ENCODE data around the gene NUDC.
A peak's percentile ranks its signal among the peaks of the same experiment; 100 is the strongest.

Gene NUDC

GRCh38 chr1:26991310-26992116 is 70.0 kb downstream of the NUDC start:
- no peak for DNase-seq

- DNase-seq: peak; percentile 76 to 78
Measured at GRCh38 chr1:26993237-26994019, 71.9 kb downstream of the NUDC start, which contains the start of gene TRNP1. Gene TRNP1, plus strand, starts transcription at chr1:26993692. Its CDS starts 95 bp downstream, at chr1:26993787.

GRCh38 chr1:26994020-26994786 is 72.7 kb downstream of the NUDC start:
- peak; percentile 7 to 35 for DNase-seq

GRCh38 chr1:26994787-26995517 is 73.4 kb downstream of the NUDC start:
- no peak for DNase-seq

GRCh38 chr1:26996024-26996423 is 74.5 kb downstream of the NUDC start:
- DNase-seq: no peak

All from activated CD4-positive, alpha-beta T cell treated with anti-CD3 and anti-CD28 coated beads, Interleukin-2, amount 50 U/mL, for 48 hours (primary cell).